Fibroblast of villous mesenchyme (primary cell): ENCODE data around the gene MRPS11. TPM values are rescaled to one million over a fixed set of nuclear protein-coding genes. Genes with fewer than 3 reads are reported as not detected.
A peak's percentile ranks its signal among the peaks of the same experiment; 100 is the strongest.

Experiments used
- DNase-seq: peaks from one replicate; pipeline ENCODE4 v3.0.0-alpha.2; 2010; ENCODE audit warnings: low read depth
- H3K4me3 ChIP-seq: 2 replicates; pipeline ENCODE4 v1.5.1; 2011; ENCODE audit warnings: low read depth, mild to moderate bottlenecking, low read length
- CTCF ChIP-seq: IDR thresholded peaks from 2 replicates; pipeline ENCODE4 v1.5.1; 2012; ENCODE audit warnings: low read depth, mild to moderate bottlenecking, low read length; ENCODE audit not compliant: insufficient read depth
- total RNA-seq: library from RNA; depleted of rRNA; stranded (reverse); fragments of >200 nt; gene quantifications from 2 replicates; pipeline ENCODE4 v1.2.3, GENCODE V29; 2012

Gene MRPS11
- 22.0 and 22.9 TPM in 2 replicates for total RNA-seq

DNA sequence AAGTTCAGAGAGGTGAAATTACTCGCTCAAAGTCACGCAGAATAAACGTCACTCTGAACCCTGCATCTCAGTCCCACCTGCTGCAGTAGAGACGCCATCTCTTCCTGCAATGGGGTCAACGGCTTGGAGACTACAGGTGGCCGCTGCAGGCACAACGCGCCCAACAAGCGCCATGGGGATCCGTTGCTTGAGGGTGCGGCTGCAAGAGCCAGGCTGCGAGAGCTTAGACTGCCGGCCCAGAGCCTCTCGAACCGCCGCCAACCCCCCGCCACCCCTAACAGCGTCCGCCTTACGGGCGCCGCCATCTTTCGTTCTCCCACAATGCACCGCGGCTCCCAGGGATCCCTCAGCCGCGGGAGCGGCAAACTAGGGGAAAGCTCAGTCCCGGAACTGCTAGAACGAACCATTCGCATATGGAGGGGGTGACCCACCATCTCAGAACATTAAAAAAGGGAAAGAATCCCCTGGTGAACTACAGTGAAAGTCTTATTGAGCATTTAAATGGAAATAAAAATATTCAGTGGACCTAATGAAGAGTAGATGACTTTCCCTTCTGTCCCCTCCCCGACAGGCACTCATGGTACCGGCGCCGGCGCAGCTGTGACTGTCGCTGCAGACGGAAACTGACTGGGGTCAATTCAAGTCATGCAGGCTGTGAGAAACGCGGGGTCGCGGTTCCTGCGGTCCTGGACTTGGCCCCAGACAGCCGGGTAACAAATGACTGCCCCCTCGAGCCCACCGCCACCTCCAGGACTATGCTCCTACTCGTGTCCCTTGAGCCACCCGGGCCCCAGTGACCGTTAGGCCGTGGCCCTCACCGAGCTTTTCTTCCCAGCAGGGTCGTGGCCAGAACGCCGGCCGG, at the start of gene MRPS11, which contains the start of gene MRPL46:
MRPS11 (plus strand) TSS at position 636 of the 862 bp plus-strand sequence; CDS start at position 646, 10 bp downstream.
MRPL46 (minus strand) TSS at position 316 of the 862 bp plus-strand sequence; CDS start at position 305, 11 bp downstream.
- DNase-seq, result peak; percentile 87
- H3K4me3 ChIP-seq, result peak within 1 kb of the TSS; percentile 91
- TF ChIP-seq CTCF, result no peak

DNA sequence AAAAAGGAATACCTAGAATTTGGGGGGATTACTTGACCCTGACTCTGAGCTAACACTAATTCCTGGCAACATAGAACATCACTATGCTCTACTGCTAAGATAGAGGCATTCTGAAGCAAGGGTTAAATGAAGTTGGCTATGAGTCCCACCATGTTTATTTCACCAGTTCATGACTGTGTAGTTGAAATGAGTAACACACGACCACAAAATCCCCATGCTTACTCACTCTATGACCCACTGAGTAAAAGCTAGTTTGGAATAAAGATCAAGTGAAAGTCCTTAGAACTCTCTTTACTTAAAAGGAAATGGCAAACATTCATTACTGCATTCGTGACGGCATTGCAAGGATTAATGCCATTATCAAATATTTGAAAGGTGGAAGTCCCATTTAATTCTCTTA, 47.7 kb upstream of the MRPS11 start:
- TF ChIP-seq CTCF, result no peak
- no peak for DNase-seq
- no peak overlapping the region for H3K4me3 ChIP-seq

GRCh38 chr15:88423331-88423730, 44.2 kb upstream of the MRPS11 start:
- no peak overlapping the region for H3K4me3 ChIP-seq
- TF ChIP-seq CTCF, result no peak
- DNase-seq, result no peak

DNA sequence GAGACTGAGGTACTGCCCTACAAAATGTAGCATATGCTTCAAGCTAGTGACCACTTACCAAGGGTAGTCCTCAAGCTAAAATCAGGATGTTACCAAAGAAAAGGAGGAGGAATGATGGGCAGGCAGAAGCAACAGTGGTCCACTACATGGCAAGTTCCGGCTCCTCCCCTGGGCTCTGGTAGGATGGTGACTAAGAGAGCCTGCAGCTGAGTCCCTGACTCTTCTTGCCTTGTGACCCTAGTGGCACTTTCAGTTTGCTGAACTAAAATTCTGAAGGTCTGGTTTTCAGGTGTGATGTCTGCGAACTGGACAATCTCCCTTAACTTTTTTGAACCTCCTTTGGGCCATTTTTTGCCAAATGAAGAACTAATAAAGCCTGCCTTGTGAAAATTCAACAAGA, 41.2 kb upstream of the MRPS11 start:
- TF ChIP-seq CTCF, result no peak
- H3K4me3 ChIP-seq, result no peak overlapping the region
- no peak for DNase-seq

DNA sequence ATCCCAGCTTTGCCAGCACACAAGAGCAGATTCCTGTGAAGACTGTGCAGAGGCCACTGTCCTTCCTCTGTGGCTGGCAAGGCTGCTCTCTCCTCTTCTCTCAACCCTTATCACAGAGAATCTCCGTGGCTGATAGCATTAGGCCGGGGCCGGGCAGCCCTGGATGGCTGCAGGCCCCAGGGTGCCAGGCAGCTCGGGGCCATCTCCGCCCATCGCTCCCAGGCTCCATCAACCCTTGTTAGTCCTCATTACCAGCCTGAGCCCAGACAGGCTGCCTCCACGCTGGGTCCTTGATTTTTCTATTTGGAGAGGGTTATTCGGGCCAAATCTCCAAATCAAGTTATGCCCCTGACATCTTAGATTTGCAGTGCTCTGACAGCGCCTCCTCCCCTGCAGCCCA, 39.5 kb upstream of the MRPS11 start:
- no peak for TF ChIP-seq CTCF
- no peak for DNase-seq
- H3K4me3 ChIP-seq, result no peak overlapping the region

DNA sequence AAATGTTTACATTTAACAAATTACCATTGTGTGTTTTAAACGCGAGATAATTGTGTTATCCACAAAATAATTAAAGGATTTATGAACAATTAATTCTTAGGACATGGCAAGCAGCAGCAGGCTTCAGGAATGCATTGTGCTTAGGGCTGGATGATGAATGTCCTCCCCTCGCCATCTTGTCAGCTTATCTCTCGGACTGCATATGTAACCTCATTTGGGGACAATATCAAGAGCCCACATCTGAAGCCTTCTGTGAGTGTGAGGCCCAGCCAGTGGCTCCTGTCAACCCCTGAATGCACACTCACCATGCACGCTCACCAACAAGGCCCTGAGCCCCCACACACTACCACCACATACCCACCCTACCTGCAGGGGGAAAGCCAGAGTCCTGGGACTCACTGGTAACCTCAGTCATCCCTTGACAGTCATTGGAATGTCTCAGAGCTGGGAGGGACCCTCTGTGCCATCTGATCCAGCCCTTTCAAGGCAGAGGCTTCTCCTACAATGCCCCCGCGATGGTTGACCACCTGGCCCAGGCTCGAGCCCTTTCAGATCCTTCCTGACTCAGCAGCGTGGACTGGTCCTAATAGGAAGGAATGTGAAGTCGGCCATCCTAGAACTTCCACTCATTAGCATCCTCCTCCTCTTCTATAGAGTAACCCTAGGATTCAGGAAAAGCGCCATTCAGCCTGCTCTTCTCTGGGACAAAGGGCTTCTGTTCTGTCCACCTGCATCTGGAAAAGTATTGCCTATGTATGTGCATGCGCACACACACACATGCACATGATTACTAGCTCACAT, 38.5 kb upstream of the MRPS11 start:
- DNase-seq, result no peak
- no peak for TF ChIP-seq CTCF
- H3K4me3 ChIP-seq, result no peak overlapping the region
